H9 (cell line): ENCODE measurements around the gene LRRC3C. TPM values are rescaled to one million over a fixed set of nuclear protein-coding genes. Genes with fewer than 3 reads are reported as not detected.

ENCODE experiments used
- DNase-seq: peaks from one replicate; pipeline ENCODE4 v3.0.0-alpha.2; 2017
- H2AFZ ChIP-seq: one replicate; pipeline ENCODE4 v1.6.1; 2013; ENCODE audit warnings: mild to moderate bottlenecking, low read length, control low read depth, moderate library complexity
- H2AK5ac ChIP-seq: 2 replicates; pipeline ENCODE4 v1.6.1; 2013; ENCODE audit warnings: low read length, control low read depth, mixed read lengths; ENCODE audit not compliant: insufficient read length
- H2BK120ac ChIP-seq: one replicate; pipeline ENCODE4 v1.6.1; 2013; ENCODE audit warnings: low read depth, mild to moderate bottlenecking, low read length, control low read depth, inconsistent platforms; ENCODE audit not compliant: poor library complexity, severe bottlenecking
- H2BK12ac ChIP-seq: 2 replicates; pipeline ENCODE4 v1.6.1; 2013; ENCODE audit warnings: low read length, control low read depth, mixed read lengths, low read depth; ENCODE audit not compliant: insufficient read length
- H2BK15ac ChIP-seq: 2 replicates; pipeline ENCODE4 v1.6.1; 2013; ENCODE audit warnings: low read depth, low read length, control low read depth
- H2BK20ac ChIP-seq: one replicate; pipeline ENCODE4 v1.6.1; 2013; ENCODE audit warnings: low read depth, mild to moderate bottlenecking, low read length, control low read depth, inconsistent platforms; ENCODE audit not compliant: poor library complexity, severe bottlenecking
- H2BK5ac ChIP-seq: 2 replicates; pipeline ENCODE4 v1.6.1; 2013; ENCODE audit warnings: low read length, control low read depth, mixed read lengths; ENCODE audit not compliant: insufficient read length
- H3K14ac ChIP-seq: 2 replicates; pipeline ENCODE4 v1.6.1; 2013; ENCODE audit warnings: low read length, control low read depth; ENCODE audit not compliant: insufficient read depth
- H3K18ac ChIP-seq: 2 replicates; pipeline ENCODE4 v1.6.1; 2013; ENCODE audit warnings: low read depth, mild to moderate bottlenecking, mixed read lengths, low read length, control low read depth; ENCODE audit not compliant: insufficient read length
- H3K23ac ChIP-seq: 2 replicates; pipeline ENCODE4 v1.6.1; 2013; ENCODE audit warnings: low read length, control low read depth, mixed read lengths, low read depth; ENCODE audit not compliant: insufficient read length
- H3K23me2 ChIP-seq: 2 replicates; pipeline ENCODE4 v1.6.1; 2013; ENCODE audit warnings: low read depth, mild to moderate bottlenecking, mixed read lengths, low read length, control low read depth; ENCODE audit not compliant: insufficient read length, poor library complexity, severe bottlenecking
- H3K27ac ChIP-seq: 2 replicates; pipeline ENCODE4 v1.5.1; 2013; ENCODE audit warnings: low read length, control low read depth, mixed read lengths, low read depth; ENCODE audit not compliant: insufficient read length
- H3K27me3 ChIP-seq: 2 replicates; pipeline ENCODE4 v1.6.1; 2013; ENCODE audit warnings: low read length, control low read depth, inconsistent platforms; ENCODE audit not compliant: insufficient read depth
- H3K4ac ChIP-seq: 2 replicates; pipeline ENCODE4 v1.6.1; 2013; ENCODE audit warnings: low read depth, mild to moderate bottlenecking, control low read depth, inconsistent platforms, low read length, moderate library complexity
- H3K4me1 ChIP-seq: 2 replicates; pipeline ENCODE4 v1.6.1; 2013; ENCODE audit warnings: low read length, control low read depth, inconsistent platforms; ENCODE audit not compliant: insufficient read depth
- H3K4me2 ChIP-seq: 2 replicates; pipeline ENCODE4 v1.6.1; 2013; ENCODE audit warnings: low read length, control low read depth, mixed read lengths; ENCODE audit not compliant: insufficient read length, insufficient read depth
- H3K56ac ChIP-seq: 2 replicates; pipeline ENCODE4 v1.6.1; 2013; ENCODE audit warnings: low read depth, mild to moderate bottlenecking, mixed read lengths, low read length, control low read depth; ENCODE audit not compliant: insufficient read length
- H3K79me1 ChIP-seq: 2 replicates; pipeline ENCODE4 v1.6.1; 2013; ENCODE audit warnings: low read depth, mild to moderate bottlenecking, moderate library complexity, low read length, control low read depth, inconsistent platforms; ENCODE audit not compliant: insufficient read depth, poor library complexity, severe bottlenecking
- H3K79me2 ChIP-seq: 2 replicates; pipeline ENCODE4 v1.6.1; 2013; ENCODE audit warnings: low read length, control low read depth, inconsistent platforms; ENCODE audit not compliant: insufficient read depth
- H3K9ac ChIP-seq: 2 replicates; pipeline ENCODE4 v1.6.1; 2013; ENCODE audit warnings: low read length, control low read depth, mixed read lengths; ENCODE audit not compliant: insufficient read length; ENCODE audit errors: extremely low read depth
- H3K9me3 ChIP-seq: one replicate; pipeline ENCODE4 v1.6.1; 2013; ENCODE audit warnings: low read depth, low read length, inconsistent platforms; ENCODE audit not compliant: control insufficient read depth
- H3T11ph ChIP-seq: one replicate; pipeline ENCODE4 v1.6.1; 2013; ENCODE audit warnings: mild to moderate bottlenecking, low read length, control low read depth, inconsistent platforms
- H4K20me1 ChIP-seq: one replicate; pipeline ENCODE4 v1.6.1; 2013; ENCODE audit not compliant: control insufficient read depth, insufficient read length, insufficient read depth
- H4K5ac ChIP-seq: 2 replicates; pipeline ENCODE4 v1.6.1; 2013; ENCODE audit warnings: low read depth, mild to moderate bottlenecking, mixed read lengths, low read length, control low read depth; ENCODE audit not compliant: insufficient read length
- H4K8ac ChIP-seq: replicated peaks from 2 replicates; pipeline ENCODE4 v1.6.1; 2013; ENCODE audit warnings: low read length, control low read depth, mixed read lengths, low read depth; ENCODE audit not compliant: insufficient read length
- H4K91ac ChIP-seq: 2 replicates; pipeline ENCODE4 v1.6.1; 2013; ENCODE audit warnings: low read depth, mild to moderate bottlenecking, moderate library complexity, mixed read lengths, low read length, control low read depth; ENCODE audit not compliant: insufficient read length
- H3K27ac Mint-ChIP-seq, 3 experiments: 2 replicates in 2 of 3; 3 replicates in 1 of 3; pipeline ENCODE4 v1.8.0; 2020 to 2021; ENCODE audit warnings: mixed read lengths in 3 of 3, mild to moderate bottlenecking in 1 of 3, moderate library complexity in 1 of 3
- H3K27me3 Mint-ChIP-seq: 2 replicates; pipeline ENCODE4 v1.8.0; 2021; ENCODE audit warnings: low read depth, mild to moderate bottlenecking, moderate library complexity, mixed read lengths
- H3K36me3 Mint-ChIP-seq, 3 experiments: 2 replicates in 2 of 3; 3 replicates in 1 of 3; pipeline ENCODE4 v1.8.0; 2020 to 2021; ENCODE audit warnings: low read depth in 3 of 3, mixed read lengths in 3 of 3; ENCODE audit not compliant: insufficient read depth in 1 of 3
- H3K4me1 Mint-ChIP-seq, 2 experiments: 2 replicates each; pipeline ENCODE4 v1.8.0; 2020; ENCODE audit warnings: mixed read lengths in 2 of 2
- H3K4me3 Mint-ChIP-seq, 2 experiments: 2 replicates in 1 of 2; 3 replicates in 1 of 2; pipeline ENCODE4 v1.8.0; 2020 to 2021; ENCODE audit warnings: mild to moderate bottlenecking in 2 of 2, mixed read lengths in 2 of 2, moderate library complexity in 1 of 2
- H3K9me3 Mint-ChIP-seq, 2 experiments: 2 replicates in 1 of 2; 3 replicates in 1 of 2; pipeline ENCODE4 v1.8.0; 2020; ENCODE audit warnings: mild to moderate bottlenecking in 2 of 2, mixed read lengths in 2 of 2, moderate library complexity in 1 of 2
- WGBS: extraction: QIAGEN DNeasy Blood & Tissue Kit; methylation state at CpG from one replicate; pipeline ENCODE4 v1.1.7; 2013; ENCODE audit warnings: missing lambda C conversion rate, low lambda C conversion rate, mixed read lengths; ENCODE audit not compliant: insufficient read length; ENCODE audit errors: extremely low coverage; 5-methylcytosine and 5-hydroxymethylcytosine counted together
- total RNA-seq: library from RNA; stranded (reverse); gene quantifications from 2 replicates; pipeline ENCODE4 v1.2.1, GENCODE V29; 2021
- TF ChIP-seq, protein P1 (sequence below): fragments of 200-600 bp; sonication (generic); conservative IDR thresholded peaks from 3 replicates; pipeline ENCODE4 v1.8.0; 2021; ENCODE audit warnings: antibody characterized with exemption, mild to moderate bottlenecking

The LRRC3C gene
- total RNA-seq, 1 experiment from 2014 or later: not detected

GRCh38 chr17:39952680-39953470 is 25.3 kb downstream of the LRRC3C start:
- peak; percentile 100 for DNase-seq
- no peaks in the 10 kb centered on the region; a peak in 1 of 5 replicates for H3K9me3 Mint-ChIP-seq
- Histone ChIP-seq H3K18ac (peak overlapping the region; percentile 59), H2BK15ac (no peak overlapping the region), H4K5ac (no peak overlapping the region), H2BK120ac (no peak overlapping the region), H3K9ac (no peak overlapping the region), H3K4me1 (peaks cover 2% of the 10 kb centered on the region; the same call in 1 of the 2 replicates), H4K91ac (no peak overlapping the region), H4K20me1 (no peaks in the 10 kb centered on the region), H3K56ac (no peak overlapping the region), H3T11ph (no peak overlapping the region), H3K79me2 (no peaks in the 10 kb centered on the region), H3K27me3 (no peaks in the 10 kb centered on the region), H3K9me3 (no peaks in the 10 kb centered on the region), H3K4me2 (peak overlapping the region; percentile 65), H2BK12ac (no peak overlapping the region), H3K79me1 (no peaks in the 10 kb centered on the region), H2BK20ac (no peak overlapping the region), H3K23me2 (peaks cover 8% of the 10 kb centered on the region), H4K8ac (no peak overlapping the region), H3K14ac (peak overlapping the region; percentile 85), H2AK5ac (no peak overlapping the region), H3K27ac (no peak overlapping the region), H2AFZ (no peak overlapping the region), H3K23ac (no peak overlapping the region), H3K4ac (no peak overlapping the region), H2BK5ac (no peak overlapping the region)
- peak overlapping the region; percentile 81 to 91 for H3K4me3 Mint-ChIP-seq
- TF ChIP-seq, protein P1, sequence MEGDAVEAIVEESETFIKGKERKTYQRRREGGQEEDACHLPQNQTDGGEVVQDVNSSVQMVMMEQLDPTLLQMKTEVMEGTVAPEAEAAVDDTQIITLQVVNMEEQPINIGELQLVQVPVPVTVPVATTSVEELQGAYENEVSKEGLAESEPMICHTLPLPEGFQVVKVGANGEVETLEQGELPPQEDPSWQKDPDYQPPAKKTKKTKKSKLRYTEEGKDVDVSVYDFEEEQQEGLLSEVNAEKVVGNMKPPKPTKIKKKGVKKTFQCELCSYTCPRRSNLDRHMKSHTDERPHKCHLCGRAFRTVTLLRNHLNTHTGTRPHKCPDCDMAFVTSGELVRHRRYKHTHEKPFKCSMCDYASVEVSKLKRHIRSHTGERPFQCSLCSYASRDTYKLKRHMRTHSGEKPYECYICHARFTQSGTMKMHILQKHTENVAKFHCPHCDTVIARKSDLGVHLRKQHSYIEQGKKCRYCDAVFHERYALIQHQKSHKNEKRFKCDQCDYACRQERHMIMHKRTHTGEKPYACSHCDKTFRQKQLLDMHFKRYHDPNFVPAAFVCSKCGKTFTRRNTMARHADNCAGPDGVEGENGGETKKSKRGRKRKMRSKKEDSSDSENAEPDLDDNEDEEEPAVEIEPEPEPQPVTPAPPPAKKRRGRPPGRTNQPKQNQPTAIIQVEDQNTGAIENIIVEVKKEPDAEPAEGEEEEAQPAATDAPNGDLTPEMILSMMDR: no peak
- peaks cover 18% of the 10 kb centered on the region for H3K27me3 Mint-ChIP-seq
- H3K4me1 Mint-ChIP-seq: peaks cover 17 to 22% of the 10 kb centered on the region in 2 experiments
- no CpG with 5 or more reads among the region's 55 CpGs for WGBS
- H3K36me3 Mint-ChIP-seq: no peaks in the 10 kb centered on the region
- peak overlapping the region in 2 of 3 experiments; percentile 98; a peak in 4 of 7 replicates for H3K27ac Mint-ChIP-seq
